Thoracic aorta (tissue), 2 donors: ENCODE data around the gene DOCK4. TPM values are rescaled to one million over a fixed set of nuclear protein-coding genes. Genes with fewer than 3 reads are reported as not detected.
A peak's percentile ranks its signal among the peaks of the same experiment; 100 is the strongest.

Experiments
- ATAC-seq: fragments of 150-250 bp; one replicate; pipeline ENCODE4 v1.8.0; 2017; ENCODE audit warnings: low read depth; ENCODE audit not compliant: insufficient number of reproducible peaks, low FRiP score
- DNase-seq: peaks from one replicate; pipeline ENCODE4 v3.0.0-alpha.2; 2020; ENCODE audit warnings: low spot score
- H3K27ac ChIP-seq, 2 donors: fragments of 200-600 bp; sonication (generic); 1 replicate in 1 of 2; 2 replicates in 1 of 2; pipeline ENCODE4 v1.5.1; 2016; ENCODE audit warnings: mild to moderate bottlenecking in 2 of 2, moderate library complexity in 2 of 2
- H3K27me3 ChIP-seq: fragments of 200-600 bp; sonication (generic); replicated peaks from 2 replicates; pipeline ENCODE4 v1.6.0; 2016; ENCODE audit warnings: mild to moderate bottlenecking; ENCODE audit not compliant: insufficient read depth
- H3K36me3 ChIP-seq: fragments of 200-600 bp; sonication (generic); one replicate; pipeline ENCODE4 v1.5.1; 2016
- H3K4me1 ChIP-seq, 2 donors: fragments of 200-600 bp; sonication (generic); 1 replicate in 1 of 2; 2 replicates in 1 of 2; pipeline versions ENCODE4 v1.5.1 to v1.6.0; 2016; ENCODE audit warnings: low read depth in 2 of 2, mild to moderate bottlenecking in 1 of 2; ENCODE audit not compliant: control insufficient read depth in 1 of 2
- H3K4me3 ChIP-seq: fragments of 200-600 bp; sonication (generic); 2 replicates; pipeline ENCODE4 v1.5.1; 2016; ENCODE audit warnings: mild to moderate bottlenecking
- H3K9me3 ChIP-seq: fragments of 200-600 bp; sonication (generic); 2 replicates; pipeline ENCODE4 v1.5.1; 2016
- CTCF ChIP-seq: fragments of 200-600 bp; sonication (generic); IDR thresholded peaks from one replicate; pipeline ENCODE4 v1.5.1; 2019; ENCODE audit warnings: antibody characterized with exemption
- total RNA-seq, 2 donors: library from RNA; depleted of rRNA; stranded (reverse); fragments of >200 nt; gene quantifications; one replicate each; pipeline versions ENCODE4 v1.1.0 to v1.2.3, GENCODE V29; 2016

Gene DOCK4
- total RNA-seq, 2 donors from 2014 or later: 22.3 to 71.5 TPM

- Histone ChIP-seq H3K27ac (peak overlapping the region in 1 of 2 donors; percentile 40), H3K36me3 (no peaks in the 10 kb centered on the region), H3K4me1 (peaks cover 17 to 31% of the 10 kb centered on the region in 2 donors), H3K27me3 (no peaks in the 10 kb centered on the region), H3K4me3 (no peak overlapping the region), H3K9me3 (no peaks in the 10 kb centered on the region)
- ATAC-seq: no peak
- no peak for TF ChIP-seq CTCF
- DNase-seq: no peak
These were observed 252.1 kb downstream of the DOCK4 start for GRCh38 chr7:111954056-111954455.

GRCh38 chr7:111953611-111954010 lies 252.6 kb downstream of the DOCK4 start:
- peaks cover 15 to 28% of the 10 kb centered on the region in 2 donors for H3K4me1 ChIP-seq
- TF ChIP-seq CTCF: no peak
- no peaks in the 10 kb centered on the region for H3K27me3 ChIP-seq
- no peak for DNase-seq
- H3K9me3 ChIP-seq: no peaks in the 10 kb centered on the region
- H3K36me3 ChIP-seq: no peaks in the 10 kb centered on the region
- H3K4me3 ChIP-seq: no peak overlapping the region
- ATAC-seq: no peak
- no peak overlapping the region for H3K27ac ChIP-seq

- H3K4me1 ChIP-seq: peaks cover 15 to 24% of the 10 kb centered on the region in 2 donors
- no peaks in the 10 kb centered on the region for H3K9me3 ChIP-seq
- H3K27ac ChIP-seq: no peak overlapping the region
- no peak overlapping the region for H3K4me3 ChIP-seq
- no peaks in the 10 kb centered on the region for H3K36me3 ChIP-seq
- no peaks in the 10 kb centered on the region for H3K27me3 ChIP-seq
- no peak for TF ChIP-seq CTCF
- no peak for ATAC-seq
- no peak for DNase-seq
These were observed 253.4 kb downstream of the DOCK4 start for GRCh38 chr7:111952783-111953182.

GRCh38 chr7:111951052-111951451 lies 255.1 kb downstream of the DOCK4 start:
- H3K4me3 ChIP-seq: no peak overlapping the region
- H3K9me3 ChIP-seq: no peaks in the 10 kb centered on the region
- no peaks in the 10 kb centered on the region for H3K27me3 ChIP-seq
- DNase-seq (no peak), ATAC-seq (no peak)
- no peak overlapping the region for H3K27ac ChIP-seq
- TF ChIP-seq CTCF: no peak
- no peaks in the 10 kb centered on the region for H3K36me3 ChIP-seq
- peaks cover 12 to 14% of the 10 kb centered on the region in 2 donors for H3K4me1 ChIP-seq

GRCh38 chr7:111942450-111943081 lies 263.6 kb downstream of the DOCK4 start:
- H3K9me3 ChIP-seq: peaks cover 13% of the 10 kb centered on the region
- H3K4me1 ChIP-seq: no peaks in the 10 kb centered on the region
- DNase-seq (no peak), ATAC-seq (no peak)
- no peak overlapping the region for H3K4me3 ChIP-seq
- H3K27me3 ChIP-seq: no peaks in the 10 kb centered on the region
- H3K36me3 ChIP-seq: peaks cover 9% of the 10 kb centered on the region
- no peak overlapping the region for H3K27ac ChIP-seq
- no peak for TF ChIP-seq CTCF
